HEK293 (cell line): ENCODE results near the gene CD151.
A peak's percentile ranks its signal among the peaks of the same experiment; 100 is the strongest.

Experiments
- BCL11A ChIP-seq: fragments of 450-650 bp; formaldehyde crosslinking; IDR thresholded peaks from 2 replicates; pipeline ENCODE4 v1.5.1; 2016; ENCODE audit warnings: low read depth, missing biosample characterization, missing genetic modification characterization
- EGR2 ChIP-seq: fragments of 450-650 bp; formaldehyde crosslinking; IDR thresholded peaks from 2 replicates; pipeline ENCODE4 v1.5.1; 2016; ENCODE audit warnings: low read depth, missing biosample characterization, missing genetic modification characterization
- GLIS2 ChIP-seq: fragments of 450-650 bp; formaldehyde crosslinking; IDR thresholded peaks from 2 replicates; pipeline ENCODE4 v1.5.1; 2016; ENCODE audit warnings: missing biosample characterization, missing genetic modification characterization
- IKZF3 ChIP-seq: fragments of 450-650 bp; IDR thresholded peaks from 2 replicates; pipeline ENCODE4 v1.5.0; 2018; ENCODE audit warnings: missing biosample characterization, mild to moderate bottlenecking, missing genetic modification characterization, moderate library complexity
- KLF10 ChIP-seq: fragments of 450-650 bp; IDR thresholded peaks from 2 replicates; pipeline ENCODE4 v1.5.1; 2018; ENCODE audit warnings: missing biosample characterization, mild to moderate bottlenecking, missing genetic modification characterization
- KLF8 ChIP-seq: fragments of 450-650 bp; formaldehyde crosslinking; IDR thresholded peaks from 2 replicates; pipeline ENCODE4 v1.5.1; 2016; ENCODE audit warnings: missing biosample characterization, missing genetic modification characterization
- MZF1 ChIP-seq: fragments of 450-650 bp; formaldehyde crosslinking; IDR thresholded peaks from 2 replicates; pipeline ENCODE4 v1.5.1; 2017; ENCODE audit warnings: missing biosample characterization, missing genetic modification characterization, borderline replicate concordance
- OSR2 ChIP-seq: fragments of 450-650 bp; formaldehyde crosslinking; IDR thresholded peaks from 2 replicates; pipeline ENCODE4 v1.5.1; 2016; ENCODE audit warnings: missing biosample characterization, missing genetic modification characterization
- SP3 ChIP-seq: fragments of 450-650 bp; formaldehyde crosslinking; IDR thresholded peaks from 2 replicates; pipeline ENCODE4 v1.5.1; 2016; ENCODE audit warnings: missing biosample characterization, missing genetic modification characterization
- SP7 ChIP-seq: fragments of 450-650 bp; formaldehyde crosslinking; IDR thresholded peaks from 2 replicates; pipeline ENCODE4 v1.5.1; 2016; ENCODE audit warnings: missing biosample characterization, missing genetic modification characterization
- TCF7L2 ChIP-seq: IDR thresholded peaks from 2 replicates; pipeline ENCODE4 v1.6.1; 2011; ENCODE audit warnings: low read depth, mild to moderate bottlenecking, inconsistent platforms, low read length, moderate library complexity, borderline replicate concordance
- ZFP3 ChIP-seq: fragments of 450-650 bp; formaldehyde crosslinking; IDR thresholded peaks from 2 replicates; pipeline ENCODE4 v1.5.1; 2016; ENCODE audit warnings: low read depth, missing biosample characterization, missing genetic modification characterization
- ZFP69B ChIP-seq: fragments of 450-650 bp; formaldehyde crosslinking; IDR thresholded peaks from 2 replicates; pipeline ENCODE4 v1.5.1; 2016; ENCODE audit warnings: missing biosample characterization, missing genetic modification characterization
- ZIC2 ChIP-seq: fragments of 450-650 bp; formaldehyde crosslinking; IDR thresholded peaks from 2 replicates; pipeline ENCODE4 v1.5.1; 2016; ENCODE audit warnings: missing biosample characterization, missing genetic modification characterization
- ZNF140 ChIP-seq: fragments of 450-650 bp; formaldehyde crosslinking; IDR thresholded peaks from 2 replicates; pipeline ENCODE4 v1.5.1; 2016; ENCODE audit warnings: missing biosample characterization, missing genetic modification characterization
- ZNF175 ChIP-seq: fragments of 450-650 bp; formaldehyde crosslinking; IDR thresholded peaks from 2 replicates; pipeline ENCODE4 v1.5.1; 2016; ENCODE audit warnings: missing biosample characterization, missing genetic modification characterization
- ZNF19 ChIP-seq: fragments of 450-650 bp; formaldehyde crosslinking; IDR thresholded peaks from 2 replicates; pipeline ENCODE4; 2016; ENCODE audit warnings: missing biosample characterization, missing genetic modification characterization, low read depth
- ZNF248 ChIP-seq: fragments of 450-650 bp; formaldehyde crosslinking; IDR thresholded peaks from 2 replicates; pipeline ENCODE4 v1.5.1; 2017; ENCODE audit warnings: missing biosample characterization, missing genetic modification characterization
- ZNF341 ChIP-seq: fragments of 450-650 bp; formaldehyde crosslinking; IDR thresholded peaks from 2 replicates; pipeline ENCODE4; 2016; ENCODE audit warnings: low read depth, missing biosample characterization, missing genetic modification characterization
- ZNF354C ChIP-seq: fragments of 450-650 bp; formaldehyde crosslinking; IDR thresholded peaks from 2 replicates; pipeline ENCODE4 v1.5.1; 2016; ENCODE audit warnings: missing biosample characterization, missing genetic modification characterization, low read depth, borderline replicate concordance
- ZNF426 ChIP-seq: fragments of 450-650 bp; formaldehyde crosslinking; IDR thresholded peaks from 2 replicates; pipeline ENCODE4 v1.5.1; 2017; ENCODE audit warnings: missing biosample characterization, missing genetic modification characterization, mild to moderate bottlenecking, inconsistent platforms, moderate library complexity
- ZNF501 ChIP-seq: fragments of 450-650 bp; formaldehyde crosslinking; IDR thresholded peaks from 2 replicates; pipeline ENCODE4 v1.5.1; 2016; ENCODE audit warnings: missing biosample characterization, missing genetic modification characterization
- ZNF561 ChIP-seq: fragments of 450-650 bp; IDR thresholded peaks from 2 replicates; pipeline ENCODE4 v1.5.1; 2018; ENCODE audit warnings: missing biosample characterization, missing genetic modification characterization, borderline replicate concordance
- ZNF600 ChIP-seq: fragments of 450-650 bp; formaldehyde crosslinking; IDR thresholded peaks from 2 replicates; pipeline ENCODE4 v1.5.1; 2016; ENCODE audit warnings: missing biosample characterization, missing genetic modification characterization
- ZNF837 ChIP-seq: fragments of 450-650 bp; formaldehyde crosslinking; IDR thresholded peaks from 2 replicates; pipeline ENCODE4 v1.5.1; 2016; ENCODE audit warnings: missing biosample characterization, missing genetic modification characterization
- ZSCAN16 ChIP-seq: fragments of 450-650 bp; formaldehyde crosslinking; IDR thresholded peaks from 2 replicates; pipeline ENCODE4 v1.5.1; 2016; ENCODE audit warnings: missing biosample characterization, missing genetic modification characterization
- TF ChIP-seq, protein P1 (sequence below): fragments of 450-650 bp; formaldehyde crosslinking; IDR thresholded peaks from 2 replicates; pipeline ENCODE4 v1.5.1; 2016; ENCODE audit warnings: missing biosample characterization, missing genetic modification characterization, low read depth
- TF ChIP-seq, protein P2 (sequence below): fragments of 450-650 bp; formaldehyde crosslinking; optimal IDR thresholded peaks from 2 replicates; pipeline ENCODE3; 2016; ENCODE audit warnings: missing biosample characterization, mild to moderate bottlenecking, missing genetic modification characterization
- TF ChIP-seq, protein P3 (sequence below): fragments of 450-650 bp; formaldehyde crosslinking; IDR thresholded peaks from 2 replicates; pipeline ENCODE4 v1.5.1; 2016; ENCODE audit warnings: missing biosample characterization, missing genetic modification characterization
- TF ChIP-seq, protein P4 (sequence below): fragments of 450-650 bp; formaldehyde crosslinking; IDR thresholded peaks from 2 replicates; pipeline ENCODE4 v1.5.1; 2016; ENCODE audit warnings: missing biosample characterization, missing genetic modification characterization

CD151 gene

DNA sequence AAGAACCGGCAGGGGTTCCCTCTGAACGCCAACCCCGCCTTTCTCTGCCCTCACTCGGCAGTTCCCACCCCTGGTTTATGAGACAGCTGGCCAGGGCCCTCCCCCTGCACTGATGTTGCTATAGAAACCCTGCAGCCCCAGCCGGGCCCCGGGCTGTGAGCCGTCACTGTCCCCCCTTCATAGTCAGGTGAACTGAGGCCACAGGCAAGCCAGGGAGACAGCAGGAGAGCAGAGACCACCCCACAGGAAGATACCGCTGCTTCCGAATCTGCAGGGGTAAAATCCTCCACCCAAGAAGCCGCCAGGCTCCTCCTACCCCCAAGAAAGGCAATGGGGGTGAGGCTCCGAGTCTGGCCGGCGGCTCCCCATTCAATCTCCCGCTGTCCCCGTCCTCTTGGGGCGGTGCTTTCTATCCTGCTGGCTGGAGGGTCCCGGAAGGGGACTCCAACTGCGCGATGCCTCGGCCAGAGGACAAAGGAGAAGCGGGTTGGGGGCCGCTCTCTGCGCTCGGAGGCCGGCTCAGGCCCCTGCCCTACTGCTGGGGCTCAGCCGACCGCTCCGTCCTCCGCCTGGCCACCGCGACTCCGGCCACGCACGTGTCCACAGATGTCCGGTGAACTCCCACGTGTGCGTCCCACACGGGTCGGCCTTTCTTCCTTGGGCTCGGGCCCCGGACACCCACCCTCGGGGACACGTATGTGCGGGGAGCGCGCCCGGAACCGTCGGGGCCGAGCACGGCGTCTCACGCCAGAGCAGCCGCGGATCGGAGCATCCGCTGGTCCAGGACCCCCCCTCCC lies 35.3 kb upstream of the CD151 start (continued):
- TF ChIP-seq MZF1 (tag by site-specific recombination) (no peak), ZFP3 (tag by site-specific recombination) (no peak), ZNF175 (no peak), ZFP69B (tag by site-specific recombination) (no peak), BCL11A (tag by site-specific recombination) (peak; percentile 53; the same call in 1 of the 2 replicates), ZNF19 (tag by site-specific recombination) (no peak), SP7 (tag by site-specific recombination) (0 out of 2 replicates have a peak, but pooled peaks have one; percentile 16), TCF7L2 (no peak), OSR2 (tag by site-specific recombination) (peak; percentile 68), KLF10 (tag by site-specific recombination) (peak; percentile 89), IKZF3 (tag by site-specific recombination) (no peak), ZNF248 (no peak), ZNF501 (peak; percentile 56; the same call in 1 of the 2 replicates), ZSCAN16 (tag by site-specific recombination) (no peak), EGR2 (tag by site-specific recombination) (0 out of 2 replicates have a peak, but pooled peaks have one; percentile 23), ZNF354C (no peak), ZIC2 (tag by site-specific recombination) (peak; percentile 89), ZNF140 (tag by site-specific recombination) (no peak), SP3 (tag by site-specific recombination) (peak; percentile 58), GLIS2 (tag by site-specific recombination) (peak; percentile 91), KLF8 (peak; percentile 11; the same call in 1 of the 2 replicates), ZNF426 (tag by site-specific recombination) (no peak), ZNF600 (tag by site-specific recombination) (peak; percentile 38), ZNF561 (peak; percentile 30; the same call in 1 of the 2 replicates), ZNF341 (tag by site-specific recombination) (peak; percentile 95), ZNF837 (tag by site-specific recombination) (peak; percentile 93)
- TF ChIP-seq, protein P1, sequence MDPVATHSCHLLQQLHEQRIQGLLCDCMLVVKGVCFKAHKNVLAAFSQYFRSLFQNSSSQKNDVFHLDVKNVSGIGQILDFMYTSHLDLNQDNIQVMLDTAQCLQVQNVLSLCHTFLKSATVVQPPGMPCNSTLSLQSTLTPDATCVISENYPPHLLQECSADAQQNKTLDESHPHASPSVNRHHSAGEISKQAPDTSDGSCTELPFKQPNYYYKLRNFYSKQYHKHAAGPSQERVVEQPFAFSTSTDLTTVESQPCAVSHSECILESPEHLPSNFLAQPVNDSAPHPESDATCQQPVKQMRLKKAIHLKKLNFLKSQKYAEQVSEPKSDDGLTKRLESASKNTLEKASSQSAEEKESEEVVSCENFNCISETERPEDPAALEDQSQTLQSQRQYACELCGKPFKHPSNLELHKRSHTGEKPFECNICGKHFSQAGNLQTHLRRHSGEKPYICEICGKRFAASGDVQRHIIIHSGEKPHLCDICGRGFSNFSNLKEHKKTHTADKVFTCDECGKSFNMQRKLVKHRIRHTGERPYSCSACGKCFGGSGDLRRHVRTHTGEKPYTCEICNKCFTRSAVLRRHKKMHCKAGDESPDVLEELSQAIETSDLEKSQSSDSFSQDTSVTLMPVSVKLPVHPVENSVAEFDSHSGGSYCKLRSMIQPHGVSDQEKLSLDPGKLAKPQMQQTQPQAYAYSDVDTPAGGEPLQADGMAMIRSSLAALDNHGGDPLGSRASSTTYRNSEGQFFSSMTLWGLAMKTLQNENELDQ = no peak
- TF ChIP-seq, protein P2, sequence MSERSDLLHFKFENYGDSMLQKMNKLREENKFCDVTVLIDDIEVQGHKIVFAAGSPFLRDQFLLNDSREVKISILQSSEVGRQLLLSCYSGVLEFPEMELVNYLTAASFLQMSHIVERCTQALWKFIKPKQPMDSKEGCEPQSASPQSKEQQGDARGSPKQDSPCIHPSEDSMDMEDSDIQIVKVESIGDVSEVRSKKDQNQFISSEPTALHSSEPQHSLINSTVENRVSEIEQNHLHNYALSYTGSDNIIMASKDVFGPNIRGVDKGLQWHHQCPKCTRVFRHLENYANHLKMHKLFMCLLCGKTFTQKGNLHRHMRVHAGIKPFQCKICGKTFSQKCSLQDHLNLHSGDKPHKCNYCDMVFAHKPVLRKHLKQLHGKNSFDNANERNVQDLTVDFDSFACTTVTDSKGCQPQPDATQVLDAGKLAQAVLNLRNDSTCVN (tag by site-specific recombination) = peak; percentile 88
- TF ChIP-seq, protein P3, sequence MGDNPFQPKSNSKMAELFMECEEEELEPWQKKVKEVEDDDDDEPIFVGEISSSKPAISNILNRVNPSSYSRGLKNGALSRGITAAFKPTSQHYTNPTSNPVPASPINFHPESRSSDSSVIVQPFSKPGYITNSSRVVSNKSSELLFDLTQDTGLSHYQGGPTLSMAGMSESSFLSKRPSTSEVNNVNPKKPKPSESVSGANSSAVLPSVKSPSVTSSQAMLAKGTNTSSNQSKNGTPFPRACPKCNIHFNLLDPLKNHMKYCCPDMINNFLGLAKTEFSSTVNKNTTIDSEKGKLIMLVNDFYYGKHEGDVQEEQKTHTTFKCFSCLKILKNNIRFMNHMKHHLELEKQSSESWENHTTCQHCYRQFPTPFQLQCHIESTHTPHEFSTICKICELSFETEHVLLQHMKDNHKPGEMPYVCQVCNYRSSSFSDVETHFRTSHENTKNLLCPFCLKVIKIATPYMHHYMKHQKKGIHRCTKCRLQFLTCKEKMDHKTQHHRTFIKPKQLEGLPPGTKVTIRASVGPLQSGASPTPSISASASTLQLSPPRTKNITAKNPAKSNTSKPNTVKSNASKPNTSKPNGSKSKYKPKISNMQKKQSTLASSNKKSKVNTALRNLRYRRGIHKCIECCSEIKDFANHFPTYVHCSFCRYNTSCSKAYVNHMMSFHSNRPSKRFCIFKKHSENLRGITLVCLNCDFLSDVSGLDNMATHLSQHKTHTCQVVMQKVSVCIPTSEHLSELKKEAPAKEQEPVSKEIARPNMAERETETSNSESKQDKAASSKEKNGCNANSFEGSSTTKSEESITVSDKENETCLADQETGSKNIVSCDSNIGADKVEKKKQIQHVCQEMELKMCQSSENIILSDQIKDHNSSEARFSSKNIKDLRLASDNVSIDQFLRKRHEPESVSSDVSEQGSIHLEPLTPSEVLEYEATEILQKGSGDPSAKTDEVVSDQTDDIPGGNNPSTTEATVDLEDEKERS (tag by site-specific recombination) = no peak
- TF ChIP-seq, protein P4, sequence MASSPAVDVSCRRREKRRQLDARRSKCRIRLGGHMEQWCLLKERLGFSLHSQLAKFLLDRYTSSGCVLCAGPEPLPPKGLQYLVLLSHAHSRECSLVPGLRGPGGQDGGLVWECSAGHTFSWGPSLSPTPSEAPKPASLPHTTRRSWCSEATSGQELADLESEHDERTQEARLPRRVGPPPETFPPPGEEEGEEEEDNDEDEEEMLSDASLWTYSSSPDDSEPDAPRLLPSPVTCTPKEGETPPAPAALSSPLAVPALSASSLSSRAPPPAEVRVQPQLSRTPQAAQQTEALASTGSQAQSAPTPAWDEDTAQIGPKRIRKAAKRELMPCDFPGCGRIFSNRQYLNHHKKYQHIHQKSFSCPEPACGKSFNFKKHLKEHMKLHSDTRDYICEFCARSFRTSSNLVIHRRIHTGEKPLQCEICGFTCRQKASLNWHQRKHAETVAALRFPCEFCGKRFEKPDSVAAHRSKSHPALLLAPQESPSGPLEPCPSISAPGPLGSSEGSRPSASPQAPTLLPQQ (tag by site-specific recombination) = peak; percentile 13; the same call in 1 of the 2 replicates
